Effector memory CD4-positive, alpha-beta T cell (primary cell): ENCODE results near the gene KMT2E.
"Not testable (repeated sequence)": the region's sequence is repeated elsewhere in the genome, so short reads cannot be mapped to it uniquely, and the experiment has no call there.

Experiments used
- DNase-seq, 3 donors: peaks; one replicate each; pipeline ENCODE4 v3.0.0-alpha.2; 2020
- H3K27ac ChIP-seq: 2 replicates; pipeline ENCODE4 v1.7.0; 2013; ENCODE audit warnings: mild to moderate bottlenecking, low read length, moderate library complexity; ENCODE audit not compliant: insufficient read depth, poor library complexity, severe bottlenecking
- H3K27me3 ChIP-seq: replicated peaks from 2 replicates; pipeline ENCODE4 v1.7.0; 2013; ENCODE audit warnings: mild to moderate bottlenecking, low read length; ENCODE audit not compliant: insufficient read depth, control insufficient read depth, poor library complexity, severe bottlenecking
- H3K36me3 ChIP-seq: 2 replicates; pipeline ENCODE4 v1.7.0; 2013; ENCODE audit warnings: mild to moderate bottlenecking, low read length, moderate library complexity; ENCODE audit not compliant: control insufficient read depth, insufficient read depth
- H3K4me1 ChIP-seq: 2 replicates; pipeline ENCODE4 v1.7.0; 2013; ENCODE audit warnings: low read length, mild to moderate bottlenecking; ENCODE audit not compliant: control insufficient read depth, insufficient read depth, poor library complexity, severe bottlenecking
- H3K4me3 ChIP-seq: 2 replicates; pipeline ENCODE4 v1.7.0; 2013; ENCODE audit warnings: low read length, low read depth, mild to moderate bottlenecking; ENCODE audit not compliant: insufficient read depth, poor library complexity, severe bottlenecking
- H3K9me3 ChIP-seq: 2 replicates; pipeline ENCODE4 v1.7.0; 2013; ENCODE audit warnings: mild to moderate bottlenecking, low read length, moderate library complexity; ENCODE audit not compliant: control insufficient read depth

The KMT2E gene

DNA sequence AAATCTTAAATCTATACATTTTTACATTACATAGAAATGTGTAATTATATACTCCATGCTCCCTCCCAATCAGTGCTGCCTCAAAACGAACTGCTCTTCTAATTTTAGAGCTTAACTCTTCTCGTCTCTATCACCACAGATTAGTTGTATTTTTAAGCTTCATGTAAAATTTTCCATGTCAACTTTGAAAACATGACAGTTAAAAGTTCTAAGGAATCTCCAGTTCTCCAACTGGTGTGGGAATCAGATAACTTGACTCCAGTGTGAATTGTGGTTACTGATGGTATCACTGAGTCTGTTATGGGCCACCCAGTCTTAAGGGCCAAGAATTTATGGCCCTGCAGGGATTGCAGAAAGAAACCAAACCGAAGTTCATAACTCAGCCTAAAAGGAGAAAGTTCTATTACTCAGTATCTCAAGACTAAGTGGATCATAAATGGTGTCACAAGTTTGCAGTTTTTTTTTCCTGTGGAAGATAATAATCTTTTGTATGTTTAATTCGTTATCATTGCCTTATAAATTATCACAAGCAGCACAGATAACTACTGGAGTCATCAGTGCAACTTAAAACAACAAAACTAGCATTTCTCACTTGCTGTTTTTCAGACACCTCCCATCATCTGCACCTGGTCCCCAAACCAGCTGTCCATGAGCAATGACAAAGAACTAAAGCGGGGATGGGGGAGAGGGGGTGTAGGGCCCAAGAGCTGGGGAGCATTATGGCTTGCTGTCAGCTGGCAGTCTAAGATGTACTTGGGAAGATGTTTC lies 31.5 kb upstream of the KMT2E start:
- peaks cover 19% of the 10 kb centered on the region for H3K4me1 ChIP-seq
- no peaks in the 10 kb centered on the region for H3K27me3 ChIP-seq
- H3K27ac ChIP-seq = peak overlapping the region; percentile 98
- DNase-seq = no peak
- H3K9me3 ChIP-seq = no peaks in the 10 kb centered on the region
- H3K36me3 ChIP-seq = no peaks in the 10 kb centered on the region
- H3K4me3 ChIP-seq = peak overlapping the region; percentile 90

DNA sequence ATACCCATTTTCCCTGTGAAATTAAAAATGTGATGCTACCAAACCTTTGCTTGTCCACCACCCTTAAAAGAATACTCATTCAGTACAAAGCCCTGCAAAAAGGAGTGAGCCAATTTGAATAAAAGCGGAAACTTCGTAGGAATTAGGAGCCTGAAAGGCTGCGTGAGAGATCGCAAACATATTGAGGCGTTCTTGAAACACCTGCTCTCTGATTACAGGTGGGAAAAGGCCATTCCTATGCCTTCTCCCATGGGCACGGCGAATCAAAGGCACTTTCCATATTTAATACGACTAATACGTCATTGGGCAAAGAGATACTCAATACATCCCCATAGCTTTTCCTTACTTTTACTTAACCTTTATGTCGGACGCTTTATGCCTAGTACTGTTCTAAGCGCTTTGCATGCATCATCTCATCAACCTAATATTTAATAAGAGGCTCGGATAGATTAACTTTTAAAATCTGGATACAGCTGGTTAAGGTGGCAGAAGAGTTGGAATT lies 30.9 kb upstream of the KMT2E start:
- Histone ChIP-seq H3K27ac (peak overlapping the region; percentile 98), H3K4me3 (peak overlapping the region; percentile 90), H3K36me3 (no peaks in the 10 kb centered on the region), H3K9me3 (no peaks in the 10 kb centered on the region), H3K27me3 (no peaks in the 10 kb centered on the region), H3K4me1 (peaks cover 19% of the 10 kb centered on the region)
- DNase-seq = no peak

DNA sequence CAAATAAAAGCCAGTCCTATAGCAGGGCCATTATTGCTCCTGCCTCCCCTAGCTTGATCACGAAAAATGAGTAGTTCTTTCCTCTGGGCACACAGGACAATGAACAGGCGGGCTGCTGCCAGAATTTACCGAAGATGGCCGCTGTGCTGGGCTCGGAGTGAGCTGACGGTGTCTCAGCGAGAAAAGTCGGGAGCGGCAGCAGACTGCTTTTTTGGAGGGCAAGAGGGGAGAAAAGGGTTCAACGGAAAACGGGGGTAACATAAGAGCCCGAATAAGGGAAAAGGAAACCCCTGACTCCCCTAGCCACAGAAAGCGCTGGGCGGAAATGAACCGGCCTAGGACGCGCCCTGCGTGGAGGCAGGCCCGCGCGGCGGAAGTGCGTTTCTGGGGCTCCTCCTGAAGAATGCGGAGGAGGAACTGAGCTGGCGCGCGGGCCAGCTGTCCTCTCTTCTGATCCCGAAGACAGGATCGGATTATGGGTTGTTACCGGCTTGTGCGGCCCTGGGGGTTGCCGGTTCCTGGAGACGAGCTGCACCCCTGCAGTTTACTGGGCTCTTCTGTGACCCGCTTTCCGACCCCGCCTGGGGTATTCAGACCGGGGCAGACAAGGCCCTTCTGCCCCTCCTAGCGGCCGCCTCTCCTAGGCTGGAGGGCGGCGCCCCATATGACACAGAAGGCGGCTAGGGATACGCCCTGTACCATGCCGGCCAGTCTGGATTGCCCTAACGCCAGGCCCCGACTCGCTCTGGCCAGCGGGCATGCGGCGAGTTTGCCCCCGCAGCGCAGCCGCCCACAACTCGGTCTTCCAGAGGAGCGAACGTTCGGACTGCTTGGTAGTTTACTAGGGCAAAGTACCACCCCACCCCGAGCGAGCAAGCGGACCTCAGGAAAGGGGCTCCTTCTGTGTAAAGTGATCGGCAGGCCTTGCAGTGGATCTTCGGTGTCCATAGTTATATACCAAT lies 30.1 kb upstream of the KMT2E start:
- Histone ChIP-seq H3K4me1 (peaks cover 19% of the 10 kb centered on the region), H3K36me3 (no peaks in the 10 kb centered on the region), H3K27me3 (no peaks in the 10 kb centered on the region)

DNA sequence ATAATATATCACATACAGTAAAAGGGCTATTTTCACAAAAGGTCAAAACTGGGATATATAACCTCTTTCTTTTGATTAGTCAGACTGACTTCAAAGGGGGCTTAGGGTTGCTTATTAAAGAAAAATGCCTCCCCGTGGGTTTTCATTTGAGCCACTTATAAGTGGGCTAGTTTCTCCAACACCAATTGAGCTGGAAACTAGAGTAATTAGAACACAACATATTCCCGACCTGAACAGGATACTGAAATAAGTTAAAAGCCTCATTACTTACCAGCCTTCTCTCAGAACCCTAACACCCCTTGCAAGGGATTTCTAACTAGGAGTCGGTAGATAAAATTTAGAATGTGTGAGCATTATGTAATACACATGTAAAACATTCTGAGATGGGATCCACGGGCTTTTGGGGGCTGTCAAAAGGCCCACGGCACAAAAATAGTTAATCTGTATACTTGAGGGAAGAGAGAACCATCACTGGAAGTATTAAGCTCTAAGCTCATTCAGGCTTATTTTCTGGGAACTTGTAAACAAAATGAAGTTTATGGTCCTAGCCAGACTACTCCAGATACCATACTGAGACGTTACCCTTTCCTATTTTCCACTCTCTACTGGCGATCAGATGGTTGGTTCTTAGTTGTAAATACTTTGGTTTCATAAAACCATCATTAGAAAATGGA lies 29.3 kb upstream of the KMT2E start:
- Histone ChIP-seq H3K4me3 (peak overlapping the region; percentile 90), H3K4me1 (peaks cover 19% of the 10 kb centered on the region), H3K27me3 (no peaks in the 10 kb centered on the region), H3K9me3 (no peaks in the 10 kb centered on the region), H3K36me3 (no peaks in the 10 kb centered on the region), H3K27ac (peak overlapping the region; percentile 98)
- no peak for DNase-seq

More for the DNA sequence above, 30.1 kb upstream of the KMT2E start:
- H3K27ac ChIP-seq = peak overlapping the region; percentile 98
- H3K4me3 ChIP-seq = peak overlapping the region; percentile 90
- peak; percentile 69 to 77 (median 75) for DNase-seq
- no peaks in the 10 kb centered on the region for H3K9me3 ChIP-seq

DNA sequence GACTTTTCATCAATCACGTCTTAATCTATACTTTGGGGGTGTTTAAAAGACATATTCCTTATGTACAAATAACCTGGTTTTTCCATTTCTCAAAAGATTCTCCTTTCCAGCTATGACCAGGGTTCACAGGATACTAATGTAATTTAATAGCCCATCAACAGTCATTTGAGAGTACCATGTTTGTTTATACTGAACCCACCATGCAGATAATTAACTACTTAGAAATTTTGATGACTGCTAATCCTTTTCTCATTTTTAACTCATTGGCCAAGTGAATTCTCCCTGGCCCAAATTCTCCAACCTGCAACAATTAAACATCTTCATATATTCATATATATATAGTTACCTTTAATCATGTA lies 28.8 kb upstream of the KMT2E start:
- Histone ChIP-seq H3K36me3 (peaks cover 3% of the 10 kb centered on the region), H3K4me1 (peaks cover 19% of the 10 kb centered on the region), H3K9me3 (no peaks in the 10 kb centered on the region), H3K27ac (peak overlapping the region; percentile 98), H3K4me3 (no peak overlapping the region), H3K27me3 (no peaks in the 10 kb centered on the region)
- DNase-seq = no peak

DNA sequence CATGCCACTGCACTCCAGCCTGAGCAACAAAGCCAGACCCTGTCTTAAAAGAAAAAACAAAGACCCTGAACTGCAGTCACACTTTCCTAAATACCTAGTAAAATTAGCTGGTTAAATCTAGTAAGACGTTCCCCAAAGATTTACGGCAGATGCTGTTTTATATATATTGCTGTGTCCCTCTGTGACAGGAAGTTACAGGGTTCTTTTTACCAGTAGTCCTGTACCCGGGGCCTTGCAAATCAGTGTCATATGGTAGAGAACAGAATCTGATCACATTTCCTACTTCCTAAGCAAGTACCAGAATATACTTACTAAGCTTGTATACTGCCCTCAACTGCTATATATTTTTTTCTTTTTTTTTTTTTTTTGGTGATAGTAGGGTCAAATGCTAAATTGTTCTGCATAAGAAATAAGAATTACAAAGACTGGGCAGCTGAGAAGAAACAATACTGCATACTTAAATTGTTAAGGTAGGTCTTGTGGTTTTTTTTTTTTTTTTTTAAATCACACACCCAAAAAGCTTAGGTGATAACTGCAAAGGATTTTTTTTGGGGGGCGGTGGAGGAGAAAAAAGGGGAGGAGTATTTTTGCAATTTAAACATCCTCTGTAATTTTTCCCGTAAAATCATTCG lies 27.3 kb upstream of the KMT2E start:
- H3K4me1 ChIP-seq = peaks cover 25% of the 10 kb centered on the region

DNA sequence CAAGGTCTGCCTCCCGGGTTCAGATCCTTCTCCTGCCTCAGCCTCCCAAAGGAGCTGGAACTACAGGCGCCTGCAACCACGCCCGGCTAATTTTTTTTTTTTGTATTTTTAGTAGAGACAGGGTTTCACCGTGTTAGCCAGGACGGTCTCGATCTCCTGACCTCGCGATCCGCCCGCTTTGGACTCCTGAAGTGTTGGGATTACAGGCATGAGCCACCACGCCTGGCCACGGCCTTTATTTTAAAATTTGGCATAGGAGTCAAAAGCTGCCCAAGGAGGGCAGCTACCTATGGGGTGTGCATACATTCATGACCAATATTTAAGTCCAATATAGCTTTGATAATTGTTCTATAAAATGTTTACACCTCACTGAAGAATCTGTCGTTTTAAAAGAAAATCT lies 26.6 kb upstream of the KMT2E start:
- not testable (repeated sequence) for H3K27ac ChIP-seq, DNase-seq, H3K4me3 ChIP-seq, H3K9me3 ChIP-seq, H3K27me3 ChIP-seq
- peaks cover 12% of the 10 kb centered on the region for H3K36me3 ChIP-seq
- peaks cover 25% of the 10 kb centered on the region for H3K4me1 ChIP-seq

More for the DNA sequence above, 27.3 kb upstream of the KMT2E start:
- no peaks in the 10 kb centered on the region for H3K9me3 ChIP-seq
- H3K27me3 ChIP-seq = no peaks in the 10 kb centered on the region
- no peak overlapping the region for H3K4me3 ChIP-seq
- no peak overlapping the region for H3K27ac ChIP-seq
- DNase-seq = no peak
- H3K36me3 ChIP-seq = peaks cover 12% of the 10 kb centered on the region

DNA sequence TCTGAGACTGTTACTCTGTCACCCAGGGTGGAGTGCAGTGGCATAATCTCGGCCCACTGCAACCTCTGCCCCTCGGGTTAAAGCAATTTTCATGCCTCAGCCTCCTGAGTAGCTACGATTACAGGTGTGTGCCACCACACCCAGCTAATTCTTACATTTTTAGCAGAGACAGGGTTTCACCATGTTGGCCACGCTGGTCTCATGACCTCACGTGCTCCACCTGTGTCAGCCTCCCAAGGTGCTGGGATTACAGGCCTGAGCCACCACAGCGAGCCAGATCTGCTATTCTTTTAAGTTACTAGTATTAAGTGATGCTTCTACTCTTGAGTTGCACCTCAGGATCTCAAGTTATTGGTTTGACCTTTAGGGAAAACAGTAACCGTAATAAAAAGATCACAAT lies 23.0 kb upstream of the KMT2E start:
- peaks cover 23% of the 10 kb centered on the region for H3K4me1 ChIP-seq
- H3K27me3 ChIP-seq = no peaks in the 10 kb centered on the region
- H3K9me3 ChIP-seq = no peaks in the 10 kb centered on the region
- H3K36me3 ChIP-seq = peaks cover 19% of the 10 kb centered on the region
- no peak overlapping the region for H3K4me3 ChIP-seq
- no peak for DNase-seq
- no peak overlapping the region for H3K27ac ChIP-seq

DNA sequence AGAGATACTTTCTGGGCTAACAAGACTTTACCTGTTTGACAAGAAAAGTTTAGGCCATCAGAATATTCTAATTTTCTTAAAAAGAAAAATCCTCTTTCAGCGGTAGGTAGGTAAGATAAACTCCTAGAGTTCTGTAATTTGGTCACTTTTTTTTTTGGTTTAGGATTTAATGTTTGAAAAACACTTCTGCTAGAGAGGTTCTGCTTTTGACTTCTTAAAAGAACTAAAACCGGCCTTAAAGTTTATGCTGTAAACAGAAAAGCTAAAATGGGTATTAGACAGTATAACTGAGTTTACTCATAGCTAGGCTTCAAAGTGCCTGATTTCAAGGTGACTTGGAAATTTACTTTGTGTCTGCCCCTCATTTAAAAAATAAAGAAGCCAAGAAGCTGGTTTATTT lies 21.7 kb upstream of the KMT2E start:
- H3K4me1 ChIP-seq = peaks cover 21% of the 10 kb centered on the region
- H3K27ac ChIP-seq = no peak overlapping the region
- H3K36me3 ChIP-seq = peaks cover 19% of the 10 kb centered on the region
- no peaks in the 10 kb centered on the region for H3K27me3 ChIP-seq
- no peak overlapping the region for H3K4me3 ChIP-seq
- no peaks in the 10 kb centered on the region for H3K9me3 ChIP-seq
- no peak for DNase-seq
